ENCODE data around the gene SNAI3. TPM values are rescaled to one million over a fixed set of nuclear protein-coding genes. Genes with fewer than 3 reads are reported as not detected.

The SNAI3 gene
- total and polyA plus RNA-seq, 9 of the 15 experiments (the other 6 are each of a cell fraction or from before 2014, with no cell fraction given): 0.04 to 4.1 (median 0.80) TPM; not detected in 1

DNA sequence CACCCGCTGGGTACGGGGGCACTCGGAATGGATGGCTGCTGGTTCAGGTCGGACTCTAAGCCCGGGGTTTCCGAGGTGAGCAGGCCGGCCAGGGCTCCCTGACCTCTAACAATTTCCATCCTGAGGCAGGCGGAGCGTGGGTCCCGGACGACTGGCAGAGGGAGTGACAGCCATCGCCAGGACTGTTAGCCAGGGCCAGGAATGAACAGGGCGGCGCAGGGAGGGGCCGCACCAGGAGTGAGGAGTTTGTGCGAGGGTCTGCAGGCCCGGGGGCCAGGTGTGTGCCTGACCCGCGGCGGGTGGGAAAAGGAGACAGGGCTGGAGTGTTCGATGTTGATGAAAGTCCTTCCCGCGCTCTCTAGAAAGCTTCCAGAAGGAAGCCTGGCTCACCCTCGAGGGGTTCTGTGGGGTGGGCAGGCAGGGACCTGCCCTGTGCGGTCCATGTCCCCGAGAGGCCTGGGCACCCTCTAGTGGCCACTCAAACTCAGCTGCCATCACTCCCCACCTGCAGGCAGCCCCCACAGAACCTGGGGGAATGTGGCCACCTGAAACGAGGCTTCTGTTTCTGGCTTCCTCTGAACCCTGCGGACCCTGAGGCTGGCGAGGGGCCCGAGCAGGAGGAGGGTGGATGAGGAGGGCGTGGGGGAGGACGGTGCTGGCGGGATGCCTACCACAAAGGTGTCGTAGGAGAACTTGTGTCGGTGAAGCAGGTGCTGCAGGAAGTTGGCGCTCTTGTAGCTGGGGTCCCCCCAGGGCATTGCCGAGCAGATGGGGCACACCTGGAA, 11.7 kb upstream of the SNAI3 start (continued):
- TF ChIP-seq, protein P1, sequence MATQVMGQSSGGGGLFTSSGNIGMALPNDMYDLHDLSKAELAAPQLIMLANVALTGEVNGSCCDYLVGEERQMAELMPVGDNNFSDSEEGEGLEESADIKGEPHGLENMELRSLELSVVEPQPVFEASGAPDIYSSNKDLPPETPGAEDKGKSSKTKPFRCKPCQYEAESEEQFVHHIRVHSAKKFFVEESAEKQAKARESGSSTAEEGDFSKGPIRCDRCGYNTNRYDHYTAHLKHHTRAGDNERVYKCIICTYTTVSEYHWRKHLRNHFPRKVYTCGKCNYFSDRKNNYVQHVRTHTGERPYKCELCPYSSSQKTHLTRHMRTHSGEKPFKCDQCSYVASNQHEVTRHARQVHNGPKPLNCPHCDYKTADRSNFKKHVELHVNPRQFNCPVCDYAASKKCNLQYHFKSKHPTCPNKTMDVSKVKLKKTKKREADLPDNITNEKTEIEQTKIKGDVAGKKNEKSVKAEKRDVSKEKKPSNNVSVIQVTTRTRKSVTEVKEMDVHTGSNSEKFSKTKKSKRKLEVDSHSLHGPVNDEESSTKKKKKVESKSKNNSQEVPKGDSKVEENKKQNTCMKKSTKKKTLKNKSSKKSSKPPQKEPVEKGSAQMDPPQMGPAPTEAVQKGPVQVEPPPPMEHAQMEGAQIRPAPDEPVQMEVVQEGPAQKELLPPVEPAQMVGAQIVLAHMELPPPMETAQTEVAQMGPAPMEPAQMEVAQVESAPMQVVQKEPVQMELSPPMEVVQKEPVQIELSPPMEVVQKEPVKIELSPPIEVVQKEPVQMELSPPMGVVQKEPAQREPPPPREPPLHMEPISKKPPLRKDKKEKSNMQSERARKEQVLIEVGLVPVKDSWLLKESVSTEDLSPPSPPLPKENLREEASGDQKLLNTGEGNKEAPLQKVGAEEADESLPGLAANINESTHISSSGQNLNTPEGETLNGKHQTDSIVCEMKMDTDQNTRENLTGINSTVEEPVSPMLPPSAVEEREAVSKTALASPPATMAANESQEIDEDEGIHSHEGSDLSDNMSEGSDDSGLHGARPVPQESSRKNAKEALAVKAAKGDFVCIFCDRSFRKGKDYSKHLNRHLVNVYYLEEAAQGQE (IDR thresholded peaks at IDR 0.05; ENCODE audit: borderline replicate concordance): peak; percentile 24; the same call in 1 of the 2 replicates
- TF ChIP-seq, protein P1 (CRISPR knock-in tag; IDR thresholded peaks at IDR 0.05; ENCODE audit: low read depth): no peak
- TF ChIP-seq MAZ (CRISPR knock-in tag; conservative IDR thresholded peaks at IDR 0.05 in 1 of 2, IDR thresholded peaks at IDR 0.05 in 1 of 2) (no peak), TGIF2 (CRISPR knock-in tag; IDR thresholded peaks at IDR 0.05) (no peak), THAP7 (CRISPR knock-in tag; IDR thresholded peaks at IDR 0.05) (no peak), MBD2 (IDR thresholded peaks at IDR 0.05; ENCODE audit: borderline replicate concordance, low read depth) (no peak), HNRNPL (IDR thresholded peaks at IDR 0.05; ENCODE audit: low read depth, low read length) (no peak)
- TF ChIP-seq, protein P2, sequence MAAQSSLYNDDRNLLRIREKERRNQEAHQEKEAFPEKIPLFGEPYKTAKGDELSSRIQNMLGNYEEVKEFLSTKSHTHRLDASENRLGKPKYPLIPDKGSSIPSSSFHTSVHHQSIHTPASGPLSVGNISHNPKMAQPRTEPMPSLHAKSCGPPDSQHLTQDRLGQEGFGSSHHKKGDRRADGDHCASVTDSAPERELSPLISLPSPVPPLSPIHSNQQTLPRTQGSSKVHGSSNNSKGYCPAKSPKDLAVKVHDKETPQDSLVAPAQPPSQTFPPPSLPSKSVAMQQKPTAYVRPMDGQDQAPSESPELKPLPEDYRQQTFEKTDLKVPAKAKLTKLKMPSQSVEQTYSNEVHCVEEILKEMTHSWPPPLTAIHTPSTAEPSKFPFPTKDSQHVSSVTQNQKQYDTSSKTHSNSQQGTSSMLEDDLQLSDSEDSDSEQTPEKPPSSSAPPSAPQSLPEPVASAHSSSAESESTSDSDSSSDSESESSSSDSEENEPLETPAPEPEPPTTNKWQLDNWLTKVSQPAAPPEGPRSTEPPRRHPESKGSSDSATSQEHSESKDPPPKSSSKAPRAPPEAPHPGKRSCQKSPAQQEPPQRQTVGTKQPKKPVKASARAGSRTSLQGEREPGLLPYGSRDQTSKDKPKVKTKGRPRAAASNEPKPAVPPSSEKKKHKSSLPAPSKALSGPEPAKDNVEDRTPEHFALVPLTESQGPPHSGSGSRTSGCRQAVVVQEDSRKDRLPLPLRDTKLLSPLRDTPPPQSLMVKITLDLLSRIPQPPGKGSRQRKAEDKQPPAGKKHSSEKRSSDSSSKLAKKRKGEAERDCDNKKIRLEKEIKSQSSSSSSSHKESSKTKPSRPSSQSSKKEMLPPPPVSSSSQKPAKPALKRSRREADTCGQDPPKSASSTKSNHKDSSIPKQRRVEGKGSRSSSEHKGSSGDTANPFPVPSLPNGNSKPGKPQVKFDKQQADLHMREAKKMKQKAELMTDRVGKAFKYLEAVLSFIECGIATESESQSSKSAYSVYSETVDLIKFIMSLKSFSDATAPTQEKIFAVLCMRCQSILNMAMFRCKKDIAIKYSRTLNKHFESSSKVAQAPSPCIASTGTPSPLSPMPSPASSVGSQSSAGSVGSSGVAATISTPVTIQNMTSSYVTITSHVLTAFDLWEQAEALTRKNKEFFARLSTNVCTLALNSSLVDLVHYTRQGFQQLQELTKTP (IDR thresholded peaks at IDR 0.05; ENCODE audit: low read depth in 1 of 2, partially characterized antibody in 2 of 2): no peak
- TF ChIP-seq, protein P3, sequence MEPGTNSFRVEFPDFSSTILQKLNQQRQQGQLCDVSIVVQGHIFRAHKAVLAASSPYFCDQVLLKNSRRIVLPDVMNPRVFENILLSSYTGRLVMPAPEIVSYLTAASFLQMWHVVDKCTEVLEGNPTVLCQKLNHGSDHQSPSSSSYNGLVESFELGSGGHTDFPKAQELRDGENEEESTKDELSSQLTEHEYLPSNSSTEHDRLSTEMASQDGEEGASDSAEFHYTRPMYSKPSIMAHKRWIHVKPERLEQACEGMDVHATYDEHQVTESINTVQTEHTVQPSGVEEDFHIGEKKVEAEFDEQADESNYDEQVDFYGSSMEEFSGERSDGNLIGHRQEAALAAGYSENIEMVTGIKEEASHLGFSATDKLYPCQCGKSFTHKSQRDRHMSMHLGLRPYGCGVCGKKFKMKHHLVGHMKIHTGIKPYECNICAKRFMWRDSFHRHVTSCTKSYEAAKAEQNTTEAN (CRISPR knock-in tag; IDR thresholded peaks at IDR 0.05): no peak

All from K562 (cell line).